GM19240 (cell line): ENCODE data around the gene STRA8.

Experiments
- DNase-seq: peaks from one replicate; pipeline ENCODE4 v3.0.0; 2011; ENCODE audit warnings: low spot score; ENCODE audit not compliant: insufficient read length

Gene STRA8

GRCh38 chr7:135235841-135236240, 2.2 kb downstream of the STRA8 start:
- no peak for DNase-seq

DNA sequence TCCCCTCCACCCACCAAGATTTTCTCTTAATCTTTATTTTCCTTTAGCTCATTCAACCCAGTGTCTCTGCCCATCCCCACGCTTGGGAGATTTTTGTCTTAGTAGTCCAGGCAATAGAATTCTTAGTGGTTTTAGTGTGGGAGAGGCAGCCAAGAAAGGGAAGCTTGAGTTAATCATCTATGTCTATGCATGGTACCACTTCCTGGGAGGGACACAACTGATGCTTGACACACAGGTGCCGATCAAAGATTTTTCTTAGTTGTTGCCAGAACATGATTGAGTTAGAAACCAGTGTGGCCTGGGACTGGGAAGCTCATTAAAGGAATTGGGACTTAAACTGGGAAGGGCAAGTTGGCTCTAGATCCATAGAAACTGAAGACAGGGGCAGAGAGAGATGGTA, 3.1 kb downstream of the STRA8 start:
- DNase-seq: no peak

- DNase-seq: no peak
Measured at GRCh38 chr7:135238112-135238744, 4.6 kb downstream of the STRA8 start.

DNA sequence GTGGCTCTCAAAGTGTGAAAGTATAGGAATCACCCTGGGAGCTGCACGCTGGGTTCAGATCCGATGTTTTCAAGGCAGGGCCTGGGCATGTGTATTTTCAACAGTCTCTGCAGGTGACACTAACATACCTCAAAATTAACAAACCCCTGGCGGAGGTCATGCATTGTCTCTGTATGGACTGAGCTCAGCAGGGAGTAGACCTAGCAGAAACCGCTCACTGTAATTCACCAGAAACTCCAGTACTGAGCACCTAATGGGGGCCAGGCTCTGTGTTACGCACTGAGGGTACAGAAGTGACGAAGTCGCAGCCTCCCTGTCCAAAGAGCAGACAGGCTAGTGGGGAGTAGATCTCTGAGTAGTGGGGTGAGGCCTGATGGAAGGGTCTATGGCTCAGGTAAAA, 5.6 kb downstream of the STRA8 start:
- no peak for DNase-seq

GRCh38 chr7:135240441-135240840, 6.8 kb downstream of the STRA8 start:
- no peak for DNase-seq

DNA sequence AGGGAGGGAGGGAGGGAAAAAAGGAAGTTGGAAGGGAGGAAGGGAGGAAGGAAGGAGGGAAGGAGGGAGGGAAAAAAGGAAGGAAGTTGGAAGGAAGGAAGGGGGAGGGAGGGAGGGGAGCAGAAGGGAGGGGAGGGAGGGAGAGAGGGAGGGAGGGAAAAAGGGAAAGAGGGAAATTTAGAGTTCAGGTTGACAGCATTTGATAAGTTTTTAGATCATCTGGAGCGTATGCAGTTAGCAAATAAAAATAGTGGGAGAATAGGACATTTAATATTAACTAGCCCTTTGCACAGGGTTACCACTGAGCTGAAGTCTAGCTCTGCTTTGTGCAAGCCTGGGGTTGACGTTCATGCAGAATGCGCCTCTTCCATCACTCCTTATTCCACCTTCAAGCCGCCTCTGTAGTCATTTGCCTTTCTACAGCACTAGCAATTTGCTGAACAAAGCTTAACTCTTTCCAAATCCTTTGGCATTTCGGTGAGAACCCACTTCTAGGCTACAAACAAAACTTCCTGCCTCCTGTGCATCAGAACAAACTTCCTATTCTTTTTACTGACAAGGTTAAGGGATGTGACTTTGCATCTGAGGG, 8.6 kb downstream of the STRA8 start:
- DNase-seq: no peak

- no peak for DNase-seq
Measured at GRCh38 chr7:135245226-135246190, 11.9 kb downstream of the STRA8 start.

DNA sequence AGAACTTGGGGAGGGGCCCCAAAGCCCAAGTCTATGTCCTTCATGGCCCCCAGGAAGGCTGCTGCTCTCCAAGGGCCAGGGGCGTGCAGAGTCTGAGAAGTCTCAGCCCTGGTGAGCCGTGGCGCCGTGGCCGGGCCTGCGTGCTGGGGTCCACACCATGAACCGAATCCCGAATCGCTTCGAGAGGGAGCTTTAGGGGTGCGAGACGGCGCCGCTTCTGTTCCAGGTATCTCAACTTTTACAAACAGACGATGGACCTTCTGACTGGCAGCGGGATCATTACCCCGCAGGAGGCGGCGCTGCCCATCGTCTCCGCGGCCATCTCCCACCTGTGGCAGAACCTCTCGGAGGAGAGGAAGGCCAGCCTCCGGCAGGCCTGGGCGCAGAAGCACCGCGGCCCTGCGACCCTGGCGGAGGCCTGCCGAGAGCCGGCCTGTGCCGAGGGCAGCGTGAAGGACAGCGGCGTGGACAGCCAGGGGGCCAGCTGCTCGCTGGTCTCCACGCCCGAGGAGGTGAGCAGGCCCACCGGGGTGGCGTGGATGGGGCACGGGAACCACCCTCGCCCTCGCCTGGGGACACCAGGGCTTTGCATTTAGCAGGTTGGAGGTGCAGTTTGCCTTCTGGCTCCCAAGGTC, 12.7 kb downstream of the STRA8 start:
- no peak for DNase-seq

GRCh38 chr7:135247746-135248471, 14.3 kb downstream of the STRA8 start:
- DNase-seq: no peak

DNA sequence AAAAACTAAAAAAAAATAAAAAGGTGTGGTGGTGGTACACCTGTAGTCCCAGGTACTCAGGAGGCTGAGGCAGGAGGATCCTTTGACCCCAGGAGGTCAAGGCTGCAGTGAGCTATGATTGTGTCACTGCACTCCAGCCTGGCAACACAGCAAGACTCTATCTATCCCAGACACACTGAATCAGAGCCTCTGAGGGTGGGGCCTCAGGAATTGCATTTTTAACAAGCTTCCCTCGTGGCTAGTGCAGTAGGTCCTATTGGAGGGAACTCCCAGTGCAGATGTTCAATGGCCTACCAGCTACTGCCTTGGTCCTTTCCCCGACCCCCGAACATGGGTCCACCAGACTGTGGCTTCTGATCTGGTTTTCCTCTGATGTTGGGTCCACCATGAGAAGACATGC, 14.9 kb downstream of the STRA8 start:
- DNase-seq: no peak

DNA sequence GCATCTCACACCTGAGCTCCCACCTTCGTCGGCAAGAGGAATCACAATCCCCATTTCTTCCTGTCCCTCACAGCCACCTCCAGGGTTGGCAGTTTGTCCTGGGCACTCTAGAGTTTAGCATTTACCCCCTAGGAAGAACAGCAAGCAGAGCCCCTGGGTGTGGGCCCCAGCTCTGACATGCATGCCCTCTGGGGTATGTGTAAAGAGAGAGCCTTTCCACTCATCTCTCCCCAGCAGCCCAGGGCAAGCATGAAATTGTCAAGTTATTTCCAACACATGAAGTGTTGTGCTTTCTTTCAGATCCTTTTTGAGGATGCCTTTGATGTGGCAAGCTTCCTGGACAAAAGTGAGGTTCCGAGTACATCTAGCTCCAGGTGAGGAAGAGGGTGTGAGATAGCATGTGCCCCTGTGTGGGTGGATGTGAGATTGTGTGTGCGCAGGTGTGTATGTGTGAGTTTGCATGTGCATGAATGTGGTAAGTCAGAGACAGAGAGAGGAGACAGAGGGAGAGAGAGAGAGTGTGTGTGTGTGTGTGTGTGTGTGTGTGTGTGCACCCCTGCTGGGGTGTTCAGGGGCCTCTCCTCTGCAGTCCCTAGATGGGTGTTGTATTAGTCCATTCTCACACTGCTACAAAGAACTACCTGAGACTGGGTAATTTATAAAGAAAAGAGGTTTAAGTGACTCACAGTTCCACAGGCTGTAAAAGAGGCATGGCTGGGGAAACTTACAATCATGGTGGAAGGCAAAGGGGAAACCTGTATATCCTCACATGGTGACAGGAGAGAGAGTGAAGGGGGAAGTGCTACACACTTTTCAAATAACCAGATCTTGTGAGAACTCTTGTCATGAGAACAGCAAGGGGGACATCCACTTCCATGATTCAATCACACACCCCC, 18.1 kb downstream of the STRA8 start:
- no peak for DNase-seq

DNA sequence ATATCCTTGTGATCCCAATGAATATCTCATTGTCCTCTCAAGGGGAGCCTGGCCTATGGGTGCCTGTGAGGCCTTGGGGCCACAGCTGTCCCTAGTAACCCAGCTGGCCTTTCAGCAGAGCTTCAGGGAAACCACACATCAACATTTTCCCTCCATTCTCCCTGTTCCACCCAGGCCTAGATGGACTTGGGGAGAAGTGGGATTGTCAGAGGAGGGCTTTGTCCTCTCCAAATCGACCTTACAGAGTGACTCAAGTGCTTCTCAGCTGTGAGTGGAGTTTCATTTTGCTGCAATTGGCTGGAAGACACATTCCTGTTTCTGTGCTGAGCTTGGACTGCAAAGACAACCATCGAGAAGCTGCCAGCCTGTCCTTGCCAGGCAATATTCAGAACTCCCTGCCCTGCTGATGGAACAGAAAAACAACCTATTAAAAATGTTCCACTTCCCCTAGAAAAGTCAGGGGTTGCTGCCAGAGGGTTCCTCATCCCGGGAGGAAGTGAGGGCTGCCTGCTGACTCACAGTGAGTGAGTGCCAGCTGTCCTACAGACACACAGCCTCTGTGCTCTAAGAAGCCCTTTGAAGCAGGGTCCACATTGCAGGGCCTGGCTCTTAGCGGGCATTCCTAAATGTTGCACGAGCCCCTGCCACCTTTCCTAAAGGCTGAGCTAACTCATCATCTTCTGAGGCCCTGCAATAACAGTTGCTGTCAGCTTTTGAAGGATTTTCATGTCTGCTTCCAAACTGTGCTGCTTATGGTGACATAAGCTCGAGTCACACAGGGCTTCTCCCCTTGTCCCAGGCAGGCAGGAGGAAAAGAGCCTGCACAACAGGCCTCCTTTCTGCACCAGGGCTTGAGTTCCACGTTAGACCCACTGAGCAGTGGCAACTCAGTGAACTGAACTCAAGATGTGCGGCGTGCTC, 20.5 kb downstream of the STRA8 start:
- DNase-seq: no peak

GRCh38 chr7:135257790-135258189, 24.2 kb downstream of the STRA8 start:
- no peak for DNase-seq

DNA sequence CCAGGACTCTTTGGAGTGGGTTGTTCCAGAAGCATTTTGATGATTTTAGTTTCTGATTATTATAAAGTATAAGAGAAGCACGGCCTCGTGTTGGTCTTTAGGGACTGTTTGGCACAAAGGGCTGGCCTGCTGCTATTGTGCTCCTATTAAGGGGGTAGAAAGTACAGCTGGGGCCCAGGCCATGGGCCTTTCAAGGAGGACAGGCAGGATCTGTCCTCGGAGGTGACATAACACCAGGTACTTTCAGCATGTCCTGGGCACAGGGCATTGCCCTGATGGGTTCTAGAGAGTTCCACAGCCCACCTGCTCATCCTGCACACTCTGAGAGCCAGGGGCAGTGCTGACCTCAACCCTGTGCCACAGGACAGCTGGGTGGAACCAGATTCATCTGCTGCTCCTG, 24.9 kb downstream of the STRA8 start:
- no peak for DNase-seq

DNA sequence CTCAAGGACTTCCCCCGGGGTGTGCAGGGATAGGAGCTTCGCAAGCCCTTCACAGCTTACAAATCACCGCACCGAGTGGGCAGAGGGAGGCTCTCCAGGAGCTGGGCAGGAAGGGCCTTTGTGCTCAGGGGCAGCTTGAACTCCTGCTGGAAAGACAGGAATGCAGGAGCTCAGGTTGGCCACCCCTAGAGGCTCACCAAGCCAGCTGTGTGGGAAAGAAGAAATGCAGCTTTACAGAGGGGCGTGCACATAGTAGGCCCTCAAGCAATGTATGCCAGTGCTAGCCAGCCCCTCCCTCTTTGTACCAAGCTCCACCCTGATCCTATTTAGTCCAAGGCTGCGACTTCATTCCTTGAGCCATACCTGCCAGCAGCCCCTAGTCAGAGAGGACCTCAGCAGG, 26.1 kb downstream of the STRA8 start:
- DNase-seq: no peak

DNA sequence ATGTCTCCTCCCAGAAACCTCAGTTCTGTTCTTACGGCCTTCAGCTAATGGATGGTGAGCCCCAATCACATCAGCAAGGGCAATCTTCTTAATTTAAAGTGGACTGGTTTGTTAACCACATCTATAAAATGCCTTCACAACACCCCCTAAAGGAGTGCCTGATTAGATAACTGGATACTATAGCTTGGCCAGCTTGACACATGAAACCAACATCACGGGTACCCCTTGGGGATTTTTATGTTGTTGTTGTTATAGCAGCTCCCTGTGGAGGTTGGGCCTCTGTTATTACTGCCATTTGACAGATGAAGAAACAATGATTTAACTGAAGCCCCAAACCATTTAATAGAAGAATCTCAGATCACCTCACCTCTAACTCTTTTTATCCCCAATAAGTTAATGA, 26.8 kb downstream of the STRA8 start:
- DNase-seq: no peak

- DNase-seq: no peak
Measured at GRCh38 chr7:135260930-135261721, 27.5 kb downstream of the STRA8 start.

DNA sequence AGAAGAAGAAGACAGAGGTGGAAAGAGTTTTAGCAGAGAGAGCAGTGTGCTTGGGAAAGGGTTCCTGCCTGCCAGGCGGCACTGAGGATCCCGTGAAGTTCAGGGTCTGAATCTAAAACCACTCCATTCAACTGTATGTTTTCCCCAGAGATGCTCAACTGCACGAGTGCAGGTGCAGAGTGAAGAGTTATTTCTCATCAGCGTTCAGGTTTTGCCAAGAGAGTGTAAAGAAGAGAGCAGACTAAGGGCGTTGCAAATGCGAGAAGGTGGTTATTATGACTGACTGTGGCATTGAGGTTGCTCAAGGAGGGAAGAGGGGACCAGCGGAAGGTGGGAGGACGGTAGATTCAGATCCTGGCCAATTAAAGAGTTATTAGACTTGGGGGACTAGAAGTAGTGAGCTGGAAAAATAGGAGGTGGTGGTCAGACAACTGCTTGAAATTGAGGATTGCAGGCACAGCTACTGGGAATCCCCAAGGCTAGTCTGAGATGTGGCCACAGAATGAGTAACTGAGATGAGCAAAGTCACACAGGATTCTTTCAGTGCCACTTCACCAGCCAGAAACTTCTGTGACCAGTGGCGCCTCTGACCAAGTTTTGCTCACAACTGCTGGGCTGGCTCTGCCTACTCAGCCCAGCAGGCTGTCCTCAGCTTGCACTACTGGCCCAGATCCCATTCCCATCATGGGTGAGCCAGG, 29.1 kb downstream of the STRA8 start:
- DNase-seq: no peak
